NCI-H2196 (cell line): Measurements from ENCODE around the gene CCZ1.
"Not testable (repeated sequence)": the region's sequence is repeated elsewhere in the genome, so short reads cannot be mapped to it uniquely, and the experiment has no call there.

Experiments
- DNase-seq: peaks from one replicate; lab custom pipeline; 2025; ENCODE audit not compliant: unreplicated experiment; lab: John Stamatoyannopoulos, UW

The CCZ1 gene

DNA sequence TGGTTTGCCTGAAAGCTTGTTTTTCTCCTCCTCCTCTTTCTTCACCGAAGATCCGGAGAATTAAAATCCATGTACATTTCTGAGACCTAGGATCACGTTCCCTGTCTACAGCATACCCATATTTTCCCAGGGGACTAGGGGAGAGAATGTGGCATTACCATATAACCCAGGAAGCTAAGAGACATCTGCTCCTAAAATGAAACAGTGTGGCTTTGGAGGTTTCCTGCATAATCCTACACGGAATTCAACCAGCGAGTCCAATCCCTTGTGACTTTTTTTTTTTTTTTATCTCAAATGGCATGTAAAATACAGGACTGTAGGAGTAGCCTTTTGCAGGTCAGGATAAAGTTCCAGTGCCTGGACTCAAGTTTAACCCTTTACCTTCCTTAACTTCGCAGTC is 10.3 kb downstream of the CCZ1 start:
- DNase-seq = not testable (repeated sequence)

DNA sequence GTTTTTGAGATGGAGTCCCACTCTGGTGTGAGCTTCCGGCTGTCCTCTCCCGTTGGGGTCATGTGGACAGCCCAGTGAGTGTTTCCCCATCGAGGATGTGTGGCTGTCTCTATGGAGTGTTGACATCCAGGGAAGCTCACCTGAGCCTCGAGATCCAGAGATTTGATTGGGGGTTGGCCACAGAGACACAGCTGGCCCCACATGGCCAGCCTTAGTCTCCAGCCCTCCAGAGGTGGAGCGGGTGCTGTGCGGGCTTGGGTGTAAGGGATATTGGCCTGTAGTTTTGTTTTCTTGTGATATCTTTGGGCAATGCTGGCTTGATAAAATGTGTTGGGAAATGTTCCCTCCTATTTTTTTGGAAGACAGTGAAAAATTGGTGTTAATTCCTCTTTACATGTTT is 18.0 kb downstream of the CCZ1 start:
- not testable (repeated sequence) for DNase-seq

DNA sequence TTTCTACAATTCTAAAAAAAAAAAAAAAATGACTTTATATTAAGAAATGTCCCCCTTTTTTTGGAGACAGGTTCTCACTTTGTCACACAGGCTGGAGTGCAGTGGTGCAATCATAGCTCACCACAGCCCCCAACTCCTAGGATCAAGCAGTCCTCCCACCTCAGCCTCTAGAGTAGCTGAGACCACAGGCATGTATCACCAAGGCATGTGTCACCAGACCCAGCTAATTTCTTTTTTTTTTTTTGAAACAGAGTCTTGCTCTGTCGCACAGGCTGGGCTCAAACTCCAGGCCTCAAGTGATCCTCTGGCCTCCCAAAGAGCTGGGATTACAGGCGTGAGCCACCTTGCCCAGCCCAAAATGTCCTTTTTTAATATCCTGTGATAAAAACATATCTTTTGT is 25.6 kb downstream of the CCZ1 start:
- DNase-seq = not testable (repeated sequence)

DNA sequence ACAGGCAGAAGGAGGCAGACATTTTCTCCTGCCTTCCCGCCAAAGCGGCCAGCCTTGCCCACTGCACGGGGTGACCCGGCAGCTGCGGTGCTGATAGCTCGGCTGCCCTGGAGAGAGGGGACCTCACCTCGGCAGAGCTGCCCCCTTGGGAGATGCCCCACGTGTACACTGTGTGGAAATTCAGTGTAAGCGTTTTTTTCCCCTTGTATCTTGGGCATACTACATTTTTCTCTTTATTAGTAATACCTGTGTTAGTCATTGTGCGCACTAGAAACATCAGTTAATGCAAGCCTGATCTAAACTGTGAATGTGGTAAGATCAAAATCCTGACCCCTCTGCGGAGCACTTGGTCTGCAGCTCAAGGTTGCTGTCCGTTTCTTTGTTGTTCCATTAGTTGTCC is 26.1 kb downstream of the CCZ1 start:
- DNase-seq = not testable (repeated sequence)

DNA sequence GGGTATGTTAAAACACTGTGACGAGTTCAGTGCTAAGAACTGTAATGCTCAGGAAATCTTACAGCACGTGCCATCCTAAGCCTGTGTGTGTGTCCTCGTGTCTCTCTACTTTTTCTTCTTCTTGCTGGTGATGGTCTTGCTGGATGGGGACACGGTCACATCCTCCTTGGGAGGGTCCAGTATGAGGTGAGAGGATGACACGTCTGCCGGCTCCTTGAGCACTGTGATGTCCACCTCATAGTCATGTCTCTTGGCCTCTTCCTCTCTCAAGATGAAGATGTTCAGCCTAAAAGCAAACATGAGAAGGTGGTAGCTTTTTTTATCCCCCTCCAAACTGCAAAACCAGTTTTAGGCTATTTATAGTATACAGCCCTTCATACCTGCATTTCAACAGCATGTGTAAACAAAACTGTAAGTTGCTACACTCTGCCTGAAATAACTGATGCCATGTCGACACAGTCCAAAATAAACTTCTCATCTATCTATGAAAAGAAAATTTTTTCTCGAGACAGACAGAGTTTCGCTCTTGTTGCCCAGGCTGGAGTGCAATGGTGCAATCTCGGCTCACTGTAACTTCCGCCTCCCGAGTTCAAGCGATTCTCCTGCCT is 27.8 kb downstream of the CCZ1 start:
- not testable (repeated sequence) for DNase-seq

DNA sequence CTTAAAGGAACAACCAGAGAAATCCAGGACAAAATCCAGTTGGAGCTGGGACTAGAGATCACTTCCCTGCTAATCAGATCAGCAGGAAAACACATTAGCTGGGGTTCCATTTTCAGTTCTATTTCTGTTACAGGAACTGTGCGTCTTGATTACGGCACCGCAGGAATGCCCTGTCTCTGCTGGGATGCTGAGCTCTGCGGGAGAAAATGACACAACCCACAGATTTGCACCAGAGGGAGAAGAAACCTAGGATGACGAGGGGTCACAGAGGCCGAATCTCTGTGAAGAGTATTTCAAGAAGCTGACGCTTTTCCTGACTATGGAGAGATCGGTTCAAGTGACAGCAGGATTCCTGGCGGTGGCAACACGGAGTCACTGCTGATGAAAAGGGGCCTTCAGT is 31.8 kb downstream of the CCZ1 start:
- not testable (repeated sequence) for DNase-seq

DNA sequence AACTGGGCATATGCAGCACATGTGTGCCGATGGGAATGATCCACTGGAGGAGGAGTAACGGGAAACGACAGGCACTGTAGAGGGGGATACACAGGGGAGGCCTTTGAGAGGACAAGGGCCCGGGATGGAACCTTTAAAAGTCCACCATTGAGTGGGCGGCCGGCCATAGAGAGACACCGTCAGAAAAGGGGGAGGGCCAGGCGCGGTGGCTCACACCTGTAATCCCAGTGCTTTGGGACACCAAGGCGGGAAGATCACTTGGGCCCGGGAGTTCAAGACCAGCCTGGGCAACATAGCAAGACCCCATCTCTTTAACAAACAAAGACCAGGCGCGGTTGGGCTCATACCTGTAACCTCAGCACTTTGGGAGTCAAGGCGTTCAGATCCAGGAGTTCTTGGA is 32.7 kb downstream of the CCZ1 start:
- DNase-seq = not testable (repeated sequence)

DNA sequence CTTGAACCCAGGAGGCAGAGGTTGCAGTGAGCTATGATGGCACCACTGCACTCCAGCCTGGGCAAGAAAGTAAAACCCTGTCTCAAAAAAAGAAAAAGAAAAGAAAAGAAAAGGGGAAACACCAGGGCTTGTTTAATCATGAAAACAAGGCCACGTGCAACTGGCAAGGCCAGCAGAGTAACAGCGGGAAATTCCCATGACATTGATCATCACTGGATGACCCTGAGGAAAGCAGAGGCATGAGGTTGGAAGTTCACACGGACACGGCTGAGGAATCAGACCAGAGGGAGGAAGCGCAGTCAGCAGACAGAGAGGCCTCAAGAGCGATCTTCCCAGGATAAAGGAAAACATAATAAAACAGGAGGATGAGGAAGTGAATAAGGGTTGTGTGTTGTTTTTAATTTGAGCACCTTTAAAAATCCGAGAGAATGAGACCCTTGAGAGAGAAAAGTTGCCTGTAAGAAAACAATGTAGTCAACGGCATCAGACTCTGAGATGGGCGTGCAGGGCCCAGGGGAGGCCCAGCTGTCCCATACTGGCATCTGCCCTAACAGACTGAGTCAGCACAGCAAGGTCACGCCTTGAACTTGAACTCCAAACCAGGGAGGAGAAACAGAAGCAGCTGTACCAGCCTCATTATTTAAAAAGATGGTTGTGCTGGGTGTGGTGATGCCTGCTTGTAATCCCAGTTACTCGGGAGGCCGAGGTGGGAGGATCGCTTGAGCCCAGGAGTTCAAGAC is 33.5 kb downstream of the CCZ1 start:
- not testable (repeated sequence) for DNase-seq

DNA sequence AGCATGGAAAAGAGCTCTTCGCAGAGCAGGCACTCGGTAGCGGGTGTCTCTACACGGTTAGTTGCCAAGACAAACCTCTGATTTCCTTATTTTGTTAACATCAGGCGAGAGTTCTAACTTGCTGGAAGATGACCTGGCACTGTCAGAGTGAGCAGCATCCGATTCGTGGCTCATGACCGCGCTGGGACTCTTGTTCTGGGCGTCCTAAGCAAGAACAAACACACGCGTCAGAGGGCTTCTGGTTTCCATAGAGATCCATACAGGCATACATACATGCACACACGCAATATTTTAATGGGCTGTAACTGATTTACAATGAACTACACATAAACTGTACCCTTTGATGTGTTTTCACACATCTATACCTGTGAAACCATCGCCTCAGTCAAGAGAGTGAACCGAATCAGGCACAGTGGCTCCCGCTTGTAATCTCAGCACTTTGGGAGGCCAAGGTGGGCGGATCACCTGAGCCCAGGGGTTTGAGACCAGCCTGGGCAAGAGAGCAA is 36.5 kb downstream of the CCZ1 start:
- DNase-seq = not testable (repeated sequence)

DNA sequence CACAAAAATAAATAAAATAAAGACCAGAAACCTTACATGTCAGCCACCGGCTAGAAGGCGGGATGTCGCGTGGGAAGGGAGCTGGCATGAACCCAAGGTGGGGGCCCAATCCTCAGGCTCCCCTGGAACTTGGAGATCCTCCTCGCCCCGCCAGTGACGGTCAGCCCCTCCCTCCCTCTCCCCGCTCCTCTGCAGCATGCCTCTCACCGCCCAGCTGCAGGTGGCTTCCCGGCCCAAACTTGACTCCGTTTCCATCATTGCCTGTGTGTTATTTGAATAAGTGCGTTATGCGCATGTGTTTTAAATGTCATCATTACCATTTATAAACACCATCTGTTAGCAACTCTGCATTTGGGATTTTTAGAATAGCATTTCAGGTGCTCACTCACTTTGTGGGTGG is 64.7 kb downstream of the CCZ1 start:
- not testable (repeated sequence) for DNase-seq

DNA sequence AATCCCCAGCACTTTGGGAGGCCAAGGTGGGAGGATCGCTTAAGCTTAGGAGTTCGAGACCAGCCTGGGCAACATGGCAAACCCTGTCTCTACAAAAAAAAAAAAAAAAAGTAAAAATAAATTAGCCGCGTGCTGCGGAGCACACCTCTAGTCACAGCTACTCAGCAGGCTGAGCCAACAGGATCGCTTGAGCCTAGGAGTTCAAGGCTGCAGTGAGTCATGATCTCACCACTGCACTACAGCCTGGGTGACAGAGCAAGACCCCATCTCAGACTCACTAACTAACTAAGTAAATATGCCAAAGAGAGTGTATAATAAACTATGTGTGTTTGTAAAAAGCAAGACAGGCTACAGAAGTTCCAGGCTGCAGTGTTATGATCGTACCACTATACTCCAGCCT is 65.3 kb downstream of the CCZ1 start:
- DNase-seq = not testable (repeated sequence)

DNA sequence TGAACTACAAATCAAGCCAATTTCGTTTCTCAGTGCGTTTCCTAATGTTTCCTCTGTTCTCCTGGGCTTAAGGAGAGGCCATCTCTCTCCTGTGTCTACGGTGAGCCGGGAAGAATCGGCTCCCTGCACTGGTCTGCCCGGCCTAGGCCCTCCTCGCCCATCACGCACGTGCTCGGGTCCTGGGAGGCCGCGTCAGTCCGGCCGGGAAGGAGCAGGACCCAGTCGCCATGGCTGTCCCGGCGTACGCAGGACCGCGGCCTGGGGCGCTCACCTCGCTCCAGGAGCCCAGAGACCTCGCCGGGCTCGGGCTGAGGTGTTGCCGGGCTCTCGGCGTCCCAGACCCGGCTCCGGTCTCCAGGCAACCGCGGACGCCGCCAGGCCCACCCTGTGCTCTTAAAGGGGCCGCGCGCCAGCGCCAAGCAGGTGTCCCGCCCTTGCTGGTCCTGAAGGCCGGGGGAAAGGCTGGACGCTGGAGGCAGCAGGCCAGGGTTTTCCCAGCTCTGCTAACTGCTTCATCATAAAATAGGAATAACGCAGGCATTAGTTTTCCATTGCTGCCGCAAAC is 71.9 kb downstream of the CCZ1 start, which contains the start of gene RSPH10B:
Gene RSPH10B (minus strand): TSS at position 343 of the 565 bp plus-strand sequence. CDS start 3,573 bp downstream, outside the sequence.
- DNase-seq = not testable (repeated sequence)

DNA sequence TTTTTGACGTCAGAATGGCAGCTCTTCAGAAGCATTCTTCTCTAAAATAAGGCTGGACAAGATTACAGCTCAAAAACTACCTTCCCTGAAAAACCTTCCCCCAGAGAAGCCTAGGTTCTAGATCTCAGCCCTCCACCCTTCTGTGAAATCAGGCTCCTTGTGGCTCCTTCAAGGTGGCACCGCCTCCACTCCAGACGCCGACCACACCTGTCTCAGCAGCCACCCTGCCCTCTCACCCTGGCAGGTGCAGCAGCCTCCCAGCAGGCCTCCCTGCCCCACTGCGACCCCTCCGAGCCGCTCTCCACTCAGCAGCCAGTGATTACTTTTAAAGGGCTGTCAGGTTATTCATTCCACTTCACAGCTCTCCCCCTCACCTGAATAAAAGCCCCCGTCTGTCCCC is 75.0 kb downstream of the CCZ1 start:
- not testable (repeated sequence) for DNase-seq
